Astrocyte (in vitro differentiated cells and primary cell): ENCODE results near the gene ADAM19. TPM values are rescaled to one million over a fixed set of nuclear protein-coding genes. Genes with fewer than 3 reads are reported as not detected.

ENCODE experiments used
- DNase-seq: peaks from one replicate; pipeline ENCODE4 v3.0.0-alpha.2; 2010; ENCODE audit warnings: low read depth
- FAIRE-seq: peaks from 2 replicates; lab custom pipeline; 2011; peaks lifted over from hg19 to GRCh38; lab: Jason Lieb, UNC
- H2AFZ ChIP-seq: 2 replicates; pipeline ENCODE4 v1.6.0; 2012; ENCODE audit warnings: low read depth, low read length, inconsistent platforms
- H3K27ac ChIP-seq: 2 replicates; pipeline ENCODE4 v1.5.1; 2011; ENCODE audit warnings: low read depth, low read length, inconsistent platforms
- H3K27me3 ChIP-seq: 2 replicates; pipeline ENCODE4 v1.6.0; 2011; ENCODE audit warnings: low read length, inconsistent platforms; ENCODE audit not compliant: insufficient read depth
- H3K36me3 ChIP-seq: 2 replicates; pipeline ENCODE4 v1.5.1; 2011; ENCODE audit warnings: low read length, inconsistent platforms; ENCODE audit not compliant: insufficient read depth
- H3K4me1 ChIP-seq: 2 replicates; pipeline ENCODE4 v1.5.1; 2011; ENCODE audit warnings: low read length, inconsistent platforms; ENCODE audit not compliant: insufficient read depth
- H3K4me2 ChIP-seq: 2 replicates; pipeline ENCODE4 v1.6.0; 2012; ENCODE audit warnings: low read length, inconsistent platforms
- H3K4me3 ChIP-seq: 2 replicates; pipeline ENCODE4 v1.5.1; 2011; ENCODE audit warnings: low read depth, mild to moderate bottlenecking, low read length, inconsistent platforms; ENCODE audit not compliant: insufficient read depth
- H3K79me2 ChIP-seq: 2 replicates; pipeline ENCODE4 v1.6.0; 2012; ENCODE audit warnings: mild to moderate bottlenecking, low read length, inconsistent platforms; ENCODE audit not compliant: insufficient read depth
- H3K9ac ChIP-seq: 2 replicates; pipeline ENCODE4 v1.6.0; 2012; ENCODE audit warnings: mild to moderate bottlenecking, low read length, inconsistent platforms
- H3K9me3 ChIP-seq: 2 replicates; pipeline ENCODE4 v1.5.1; 2012; ENCODE audit warnings: low read depth, mild to moderate bottlenecking, low read length, inconsistent platforms; ENCODE audit not compliant: insufficient read depth
- H4K20me1 ChIP-seq: 2 replicates; pipeline ENCODE4 v1.6.0; 2012; ENCODE audit warnings: low read length, inconsistent platforms; ENCODE audit not compliant: insufficient read depth
- H3K27ac Mint-ChIP-seq: one replicate; pipeline ENCODE4 v1.8.0; 2021; ENCODE audit warnings: mild to moderate bottlenecking, mixed read lengths; ENCODE audit not compliant: unreplicated experiment
- H3K27me3 Mint-ChIP-seq: one replicate; pipeline ENCODE4 v1.8.0; 2021; ENCODE audit warnings: low read depth, mixed read lengths; ENCODE audit not compliant: unreplicated experiment
- H3K36me3 Mint-ChIP-seq: one replicate; pipeline ENCODE4 v1.8.0; 2021; ENCODE audit warnings: low read depth, mixed read lengths; ENCODE audit not compliant: unreplicated experiment
- H3K4me1 Mint-ChIP-seq: one replicate; pipeline ENCODE4 v1.8.0; 2021; ENCODE audit warnings: low read depth, mixed read lengths; ENCODE audit not compliant: unreplicated experiment
- H3K4me3 Mint-ChIP-seq: one replicate; pipeline ENCODE4 v1.8.0; 2021; ENCODE audit warnings: mild to moderate bottlenecking, moderate library complexity, mixed read lengths; ENCODE audit not compliant: unreplicated experiment
- H3K9me3 Mint-ChIP-seq: one replicate; pipeline ENCODE4 v1.8.0; 2021; ENCODE audit warnings: mild to moderate bottlenecking, mixed read lengths; ENCODE audit not compliant: unreplicated experiment
- EZH2 ChIP-seq: IDR thresholded peaks from 2 replicates; pipeline ENCODE4 v1.6.1; 2012; ENCODE audit warnings: mild to moderate bottlenecking, low read length, inconsistent platforms; ENCODE audit not compliant: insufficient read depth
- total RNA-seq: library from RNA; stranded (reverse); gene quantifications from 2 replicates; pipeline ENCODE4 v1.2.1, GENCODE V29; 2021
- TF ChIP-seq, protein P1 (sequence below): IDR thresholded peaks from 2 replicates; pipeline ENCODE4 v1.5.1; 2011; ENCODE audit warnings: low read depth, mild to moderate bottlenecking, inconsistent platforms, low read length, moderate library complexity; ENCODE audit not compliant: insufficient read depth

Gene ADAM19
- total RNA-seq, 1 donor from 2014 or later: 316 TPM

DNA sequence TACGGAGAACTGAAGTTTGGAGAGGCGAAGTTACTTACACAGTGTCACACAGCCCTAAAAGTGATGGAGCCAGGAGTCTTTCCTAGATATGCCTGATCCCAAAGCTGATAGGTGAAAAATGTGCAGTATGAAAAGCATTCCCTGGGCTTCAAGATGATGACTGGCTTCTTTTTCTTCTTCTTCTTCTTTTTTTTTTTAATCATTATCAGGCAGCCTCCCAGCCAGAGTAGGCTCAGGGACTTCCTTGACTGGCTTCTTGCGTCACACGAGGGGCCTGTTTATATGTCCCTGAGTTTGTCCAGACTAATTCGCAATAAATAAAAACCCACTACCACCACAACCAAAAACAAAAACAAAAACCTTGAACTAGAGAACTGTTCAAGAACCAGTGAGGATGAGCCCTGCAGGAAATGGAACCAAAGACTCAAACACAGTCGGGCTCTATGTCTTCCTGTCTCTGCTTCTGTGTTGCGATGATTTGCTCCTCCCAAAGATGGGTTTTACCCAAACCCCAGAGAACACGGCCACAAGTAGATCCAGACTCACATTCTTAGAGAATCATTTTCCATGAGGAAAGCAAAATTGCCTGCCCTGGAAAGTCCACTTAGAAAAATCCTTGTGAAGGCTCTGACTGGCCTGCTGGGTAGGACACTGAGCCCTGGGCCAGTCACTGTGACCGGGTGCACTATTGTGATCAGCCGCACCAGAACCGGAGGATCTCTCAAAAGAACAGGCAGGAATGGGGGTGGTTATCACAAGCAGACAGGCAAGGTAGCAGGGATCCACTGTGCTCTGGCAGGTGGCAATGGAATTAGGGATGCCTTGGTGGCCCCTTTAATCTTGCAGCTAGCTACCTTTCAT lies 38.0 kb upstream of the ADAM19 start:
- Mint-ChIP-seq H3K36me3 (no peaks in the 10 kb centered on the region), H3K27me3 (no peaks in the 10 kb centered on the region), H3K27ac (no peak overlapping the region), H3K4me3 (no peak overlapping the region), H3K9me3 (peaks cover 2% of the 10 kb centered on the region), H3K4me1 (peaks cover 8% of the 10 kb centered on the region)
- H4K20me1 ChIP-seq: no peaks in the 10 kb centered on the region
- H3K79me2 ChIP-seq: no peaks in the 10 kb centered on the region
- no peak for TF ChIP-seq EZH2
- TF ChIP-seq, protein P1, sequence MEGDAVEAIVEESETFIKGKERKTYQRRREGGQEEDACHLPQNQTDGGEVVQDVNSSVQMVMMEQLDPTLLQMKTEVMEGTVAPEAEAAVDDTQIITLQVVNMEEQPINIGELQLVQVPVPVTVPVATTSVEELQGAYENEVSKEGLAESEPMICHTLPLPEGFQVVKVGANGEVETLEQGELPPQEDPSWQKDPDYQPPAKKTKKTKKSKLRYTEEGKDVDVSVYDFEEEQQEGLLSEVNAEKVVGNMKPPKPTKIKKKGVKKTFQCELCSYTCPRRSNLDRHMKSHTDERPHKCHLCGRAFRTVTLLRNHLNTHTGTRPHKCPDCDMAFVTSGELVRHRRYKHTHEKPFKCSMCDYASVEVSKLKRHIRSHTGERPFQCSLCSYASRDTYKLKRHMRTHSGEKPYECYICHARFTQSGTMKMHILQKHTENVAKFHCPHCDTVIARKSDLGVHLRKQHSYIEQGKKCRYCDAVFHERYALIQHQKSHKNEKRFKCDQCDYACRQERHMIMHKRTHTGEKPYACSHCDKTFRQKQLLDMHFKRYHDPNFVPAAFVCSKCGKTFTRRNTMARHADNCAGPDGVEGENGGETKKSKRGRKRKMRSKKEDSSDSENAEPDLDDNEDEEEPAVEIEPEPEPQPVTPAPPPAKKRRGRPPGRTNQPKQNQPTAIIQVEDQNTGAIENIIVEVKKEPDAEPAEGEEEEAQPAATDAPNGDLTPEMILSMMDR: no peak
- no peak for DNase-seq
- no peak for FAIRE-seq
- no peak overlapping the region for H3K27ac ChIP-seq
- H3K4me1 ChIP-seq: peaks cover 3% of the 10 kb centered on the region
- H3K4me2 ChIP-seq: no peak overlapping the region
- H3K36me3 ChIP-seq: no peaks in the 10 kb centered on the region
- H3K27me3 ChIP-seq: no peaks in the 10 kb centered on the region
- no peak overlapping the region for H3K4me3 ChIP-seq
- no peak overlapping the region for H2AFZ ChIP-seq
- no peak overlapping the region for H3K9ac ChIP-seq
- no peaks in the 10 kb centered on the region for H3K9me3 ChIP-seq

DNA sequence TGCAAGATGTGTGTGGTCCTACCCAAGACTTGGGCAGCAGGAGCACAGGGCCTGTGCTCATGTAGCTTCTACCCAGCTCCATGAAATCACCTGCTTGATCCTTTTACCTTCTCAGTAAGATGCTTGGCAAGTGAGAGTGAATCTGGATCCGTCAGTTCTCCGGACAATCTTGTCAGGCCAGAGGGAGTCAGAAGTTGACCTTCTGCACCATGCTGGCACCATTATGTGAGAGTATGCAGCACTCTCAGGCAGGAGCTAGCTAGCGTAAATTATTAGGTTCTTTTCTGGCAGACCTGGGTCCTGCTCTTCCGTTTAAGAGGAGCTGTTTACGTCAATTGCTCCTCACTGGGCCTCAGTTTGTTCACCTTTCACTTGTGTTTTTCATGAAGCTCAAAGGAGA lies 37.0 kb upstream of the ADAM19 start:
- H3K27ac Mint-ChIP-seq: no peak overlapping the region
- Histone ChIP-seq H3K9ac (no peak overlapping the region), H3K4me1 (peaks cover 6% of the 10 kb centered on the region), H3K27me3 (no peaks in the 10 kb centered on the region), H3K4me2 (no peak overlapping the region), H3K36me3 (no peaks in the 10 kb centered on the region), H4K20me1 (no peaks in the 10 kb centered on the region), H3K9me3 (no peaks in the 10 kb centered on the region), H3K27ac (no peak overlapping the region), H3K4me3 (no peak overlapping the region), H2AFZ (no peak overlapping the region), H3K79me2 (no peaks in the 10 kb centered on the region)
- no peak for TF ChIP-seq EZH2
- TF ChIP-seq, protein P1: no peak
- FAIRE-seq (no peak), DNase-seq (no peak)
- H3K9me3 Mint-ChIP-seq: peaks cover 2% of the 10 kb centered on the region
- H3K4me1 Mint-ChIP-seq: peaks cover 12% of the 10 kb centered on the region
- H3K4me3 Mint-ChIP-seq: no peak overlapping the region
- H3K36me3 Mint-ChIP-seq: no peaks in the 10 kb centered on the region
- no peaks in the 10 kb centered on the region for H3K27me3 Mint-ChIP-seq
